ENCODE data around the gene UBTF.

DNA sequence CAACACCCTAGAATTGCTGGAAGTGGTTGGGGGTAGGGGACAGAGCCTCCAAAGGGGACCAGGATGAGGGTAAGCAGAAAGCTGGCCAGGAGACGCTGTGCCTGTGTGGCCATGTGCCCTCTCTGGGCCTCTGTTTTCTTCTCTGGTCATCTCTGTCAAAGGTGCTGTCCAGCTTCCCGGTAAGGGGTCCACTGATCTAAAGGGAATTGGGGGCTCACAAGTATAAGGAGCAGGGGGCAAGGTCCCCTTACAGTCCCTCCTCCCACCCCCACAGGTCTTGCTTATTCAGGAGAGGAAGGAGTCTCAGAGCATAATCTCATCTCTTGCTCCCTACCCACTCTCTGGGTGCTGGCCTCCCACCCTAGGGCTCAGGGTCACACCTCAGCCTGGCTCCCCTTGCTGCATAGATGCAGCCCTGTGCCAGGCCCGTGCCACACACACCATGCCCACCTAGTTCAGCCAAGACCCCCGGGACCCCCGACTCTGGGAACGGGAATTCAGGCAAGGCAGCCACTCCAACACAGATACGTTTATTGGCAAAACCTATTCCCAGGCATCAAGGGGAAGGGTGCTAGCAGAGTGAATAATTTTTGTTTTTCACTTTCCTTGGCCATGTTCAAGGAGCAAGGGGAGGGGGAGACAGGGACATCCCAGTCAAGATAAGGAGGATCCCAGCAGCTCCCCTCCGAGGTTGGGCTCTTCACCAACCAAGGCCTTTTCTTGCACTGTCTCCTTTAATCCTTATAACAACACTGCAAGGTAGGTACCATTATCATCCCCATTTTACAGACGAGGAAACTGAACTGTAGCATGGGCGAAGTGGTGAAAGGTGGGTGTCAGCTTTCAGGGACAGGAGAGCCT lies 28.6 kb upstream of the UBTF start:
- TF ChIP-seq, protein P1, sequence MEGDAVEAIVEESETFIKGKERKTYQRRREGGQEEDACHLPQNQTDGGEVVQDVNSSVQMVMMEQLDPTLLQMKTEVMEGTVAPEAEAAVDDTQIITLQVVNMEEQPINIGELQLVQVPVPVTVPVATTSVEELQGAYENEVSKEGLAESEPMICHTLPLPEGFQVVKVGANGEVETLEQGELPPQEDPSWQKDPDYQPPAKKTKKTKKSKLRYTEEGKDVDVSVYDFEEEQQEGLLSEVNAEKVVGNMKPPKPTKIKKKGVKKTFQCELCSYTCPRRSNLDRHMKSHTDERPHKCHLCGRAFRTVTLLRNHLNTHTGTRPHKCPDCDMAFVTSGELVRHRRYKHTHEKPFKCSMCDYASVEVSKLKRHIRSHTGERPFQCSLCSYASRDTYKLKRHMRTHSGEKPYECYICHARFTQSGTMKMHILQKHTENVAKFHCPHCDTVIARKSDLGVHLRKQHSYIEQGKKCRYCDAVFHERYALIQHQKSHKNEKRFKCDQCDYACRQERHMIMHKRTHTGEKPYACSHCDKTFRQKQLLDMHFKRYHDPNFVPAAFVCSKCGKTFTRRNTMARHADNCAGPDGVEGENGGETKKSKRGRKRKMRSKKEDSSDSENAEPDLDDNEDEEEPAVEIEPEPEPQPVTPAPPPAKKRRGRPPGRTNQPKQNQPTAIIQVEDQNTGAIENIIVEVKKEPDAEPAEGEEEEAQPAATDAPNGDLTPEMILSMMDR (IDR thresholded peaks at IDR 0.05; ENCODE audit: borderline replicate concordance, extremely low read depth, low read length, poor library complexity, severe bottlenecking): no peak
- no peak for TF ChIP-seq EZH2 (IDR thresholded peaks at IDR 0.05; ENCODE audit: borderline replicate concordance, low read depth, low read length, severe bottlenecking)

All from DND-41 (cell line).